Measurements from ENCODE around the gene PDHX.

The PDHX gene

GRCh38 chr11:34972892-34973291 is 56.5 kb downstream of the PDHX start:
- H3K4me3 ChIP-seq (ENCODE audit: low read length in 2 of 2): no peak overlapping the region
- H3K4me1 ChIP-seq (ENCODE audit: control insufficient read depth, insufficient read depth, low read length): no peaks in the 10 kb centered on the region
- peaks cover 2 to 6% of the 10 kb centered on the region in 2 donors for H3K36me3 ChIP-seq (ENCODE audit: control insufficient read depth in 2 of 2, insufficient read depth in 2 of 2, low read length in 2 of 2)
- no peak overlapping the region for H3K9ac ChIP-seq (ENCODE audit: low read length in 2 of 2)
- H3K27ac ChIP-seq (ENCODE audit: low read length): no peak overlapping the region
- H3K9me3 ChIP-seq (ENCODE audit: control insufficient read depth in 2 of 2, low read length in 2 of 2): no peaks in the 10 kb centered on the region
- H3K27me3 ChIP-seq (ENCODE audit: control insufficient read depth in 1 of 2, insufficient read depth in 2 of 2, low read length in 2 of 2): no peaks in the 10 kb centered on the region

- Histone ChIP-seq H3K36me3 (ENCODE audit: control insufficient read depth in 2 of 2, insufficient read depth in 2 of 2, low read length in 2 of 2) (peaks cover 2 to 16% of the 10 kb centered on the region in 2 donors), H3K27ac (ENCODE audit: low read length) (no peak overlapping the region), H3K9ac (ENCODE audit: low read length in 2 of 2) (no peak overlapping the region), H3K4me3 (ENCODE audit: low read length in 2 of 2) (no peak overlapping the region), H3K4me1 (ENCODE audit: control insufficient read depth, insufficient read depth, low read length) (no peaks in the 10 kb centered on the region), H3K9me3 (ENCODE audit: control insufficient read depth in 2 of 2, low read length in 2 of 2) (no peaks in the 10 kb centered on the region), H3K27me3 (ENCODE audit: control insufficient read depth in 1 of 2, insufficient read depth in 2 of 2, low read length in 2 of 2) (no peaks in the 10 kb centered on the region)
Observed at GRCh38 chr11:34975482-34975881, 59.1 kb downstream of the PDHX start.

- H3K4me1 ChIP-seq (ENCODE audit: control insufficient read depth, insufficient read depth, low read length): no peaks in the 10 kb centered on the region
- no peaks in the 10 kb centered on the region for H3K27me3 ChIP-seq (ENCODE audit: control insufficient read depth in 1 of 2, insufficient read depth in 2 of 2, low read length in 2 of 2)
- H3K9ac ChIP-seq (ENCODE audit: low read length in 2 of 2): no peak overlapping the region
- H3K4me3 ChIP-seq (ENCODE audit: low read length in 2 of 2): no peak overlapping the region
- H3K27ac ChIP-seq (ENCODE audit: low read length): no peak overlapping the region
- no peaks in the 10 kb centered on the region for H3K9me3 ChIP-seq (ENCODE audit: control insufficient read depth in 2 of 2, low read length in 2 of 2)
- peaks cover 2 to 13% of the 10 kb centered on the region in 2 donors for H3K36me3 ChIP-seq (ENCODE audit: control insufficient read depth in 2 of 2, insufficient read depth in 2 of 2, low read length in 2 of 2)
Observed at GRCh38 chr11:34976496-34977088, 60.2 kb downstream of the PDHX start.

GRCh38 chr11:34977089-34977912 is 60.9 kb downstream of the PDHX start:
- H3K9ac ChIP-seq (ENCODE audit: low read length in 2 of 2): no peak overlapping the region
- no peak overlapping the region for H3K27ac ChIP-seq (ENCODE audit: low read length)
- H3K9me3 ChIP-seq (ENCODE audit: control insufficient read depth in 2 of 2, low read length in 2 of 2): no peaks in the 10 kb centered on the region
- H3K4me1 ChIP-seq (ENCODE audit: control insufficient read depth, insufficient read depth, low read length): no peaks in the 10 kb centered on the region
- peak overlapping the region in 1 of 2 donors; percentile 25 for H3K4me3 ChIP-seq (ENCODE audit: low read length in 2 of 2)
- H3K27me3 ChIP-seq (ENCODE audit: control insufficient read depth in 1 of 2, insufficient read depth in 2 of 2, low read length in 2 of 2): no peaks in the 10 kb centered on the region
- peaks cover 2 to 13% of the 10 kb centered on the region in 2 donors for H3K36me3 ChIP-seq (ENCODE audit: control insufficient read depth in 2 of 2, insufficient read depth in 2 of 2, low read length in 2 of 2)

- Histone ChIP-seq H3K4me3 (ENCODE audit: low read length in 2 of 2) (no peak overlapping the region), H3K27me3 (ENCODE audit: control insufficient read depth in 1 of 2, insufficient read depth in 2 of 2, low read length in 2 of 2) (no peaks in the 10 kb centered on the region), H3K36me3 (ENCODE audit: control insufficient read depth in 2 of 2, insufficient read depth in 2 of 2, low read length in 2 of 2) (peaks cover 2 to 13% of the 10 kb centered on the region in 2 donors), H3K4me1 (ENCODE audit: control insufficient read depth, insufficient read depth, low read length) (no peaks in the 10 kb centered on the region), H3K9me3 (ENCODE audit: control insufficient read depth in 2 of 2, low read length in 2 of 2) (no peaks in the 10 kb centered on the region), H3K9ac (ENCODE audit: low read length in 2 of 2) (no peak overlapping the region), H3K27ac (ENCODE audit: low read length) (no peak overlapping the region)
Observed at GRCh38 chr11:34978236-34979191, 62.1 kb downstream of the PDHX start.

GRCh38 chr11:34984514-34984913 is 68.1 kb downstream of the PDHX start:
- Histone ChIP-seq H3K9ac (ENCODE audit: low read length in 2 of 2) (no peak overlapping the region), H3K4me1 (ENCODE audit: control insufficient read depth, insufficient read depth, low read length) (no peaks in the 10 kb centered on the region), H3K36me3 (ENCODE audit: control insufficient read depth in 2 of 2, insufficient read depth in 2 of 2, low read length in 2 of 2) (peaks cover 0 to 5% of the 10 kb centered on the region in 2 donors), H3K4me3 (ENCODE audit: low read length in 2 of 2) (no peak overlapping the region), H3K27ac (ENCODE audit: low read length) (no peak overlapping the region), H3K9me3 (ENCODE audit: control insufficient read depth in 2 of 2, low read length in 2 of 2) (no peaks in the 10 kb centered on the region), H3K27me3 (ENCODE audit: control insufficient read depth in 1 of 2, insufficient read depth in 2 of 2, low read length in 2 of 2) (no peaks in the 10 kb centered on the region)

GRCh38 chr11:34986883-34987520 is 70.6 kb downstream of the PDHX start:
- no peak overlapping the region for H3K4me3 ChIP-seq (ENCODE audit: low read length in 2 of 2)
- H3K9me3 ChIP-seq (ENCODE audit: control insufficient read depth in 2 of 2, low read length in 2 of 2): no peaks in the 10 kb centered on the region
- H3K27me3 ChIP-seq (ENCODE audit: control insufficient read depth in 1 of 2, insufficient read depth in 2 of 2, low read length in 2 of 2): no peaks in the 10 kb centered on the region
- no peaks in the 10 kb centered on the region for H3K4me1 ChIP-seq (ENCODE audit: control insufficient read depth, insufficient read depth, low read length)
- H3K36me3 ChIP-seq (ENCODE audit: control insufficient read depth in 2 of 2, insufficient read depth in 2 of 2, low read length in 2 of 2): peaks cover 0 to 5% of the 10 kb centered on the region in 2 donors
- no peak overlapping the region for H3K27ac ChIP-seq (ENCODE audit: low read length)
- no peak overlapping the region for H3K9ac ChIP-seq (ENCODE audit: low read length in 2 of 2)

- peaks cover 0 to 5% of the 10 kb centered on the region in 2 donors for H3K36me3 ChIP-seq (ENCODE audit: control insufficient read depth in 2 of 2, insufficient read depth in 2 of 2, low read length in 2 of 2)
- H3K4me3 ChIP-seq (ENCODE audit: low read length in 2 of 2): no peak overlapping the region
- H3K27me3 ChIP-seq (ENCODE audit: control insufficient read depth in 1 of 2, insufficient read depth in 2 of 2, low read length in 2 of 2): no peaks in the 10 kb centered on the region
- no peak overlapping the region for H3K9ac ChIP-seq (ENCODE audit: low read length in 2 of 2)
- no peaks in the 10 kb centered on the region for H3K4me1 ChIP-seq (ENCODE audit: control insufficient read depth, insufficient read depth, low read length)
- no peak overlapping the region for H3K27ac ChIP-seq (ENCODE audit: low read length)
- H3K9me3 ChIP-seq (ENCODE audit: control insufficient read depth in 2 of 2, low read length in 2 of 2): no peaks in the 10 kb centered on the region
Observed at GRCh38 chr11:34987617-34988016, 71.2 kb downstream of the PDHX start.

GRCh38 chr11:34988294-34989255 is 72.2 kb downstream of the PDHX start:
- H3K9ac ChIP-seq (ENCODE audit: low read length in 2 of 2): no peak overlapping the region
- H3K9me3 ChIP-seq (ENCODE audit: control insufficient read depth in 2 of 2, low read length in 2 of 2): no peaks in the 10 kb centered on the region
- H3K27me3 ChIP-seq (ENCODE audit: control insufficient read depth in 1 of 2, insufficient read depth in 2 of 2, low read length in 2 of 2): no peaks in the 10 kb centered on the region
- no peaks in the 10 kb centered on the region for H3K4me1 ChIP-seq (ENCODE audit: control insufficient read depth, insufficient read depth, low read length)
- no peak overlapping the region for H3K27ac ChIP-seq (ENCODE audit: low read length)
- H3K36me3 ChIP-seq (ENCODE audit: control insufficient read depth in 2 of 2, insufficient read depth in 2 of 2, low read length in 2 of 2): peaks cover 0 to 5% of the 10 kb centered on the region in 2 donors
- no peak overlapping the region for H3K4me3 ChIP-seq (ENCODE audit: low read length in 2 of 2)
